Renal cortical epithelial cell (primary cell): Measurements from ENCODE around the gene REPIN1. TPM values are rescaled to one million over a fixed set of nuclear protein-coding genes. Genes with fewer than 3 reads are reported as not detected.

Experiments
- DNase-seq: peaks from one replicate; pipeline ENCODE4 v3.0.0-alpha.2; 2011; ENCODE audit warnings: low read depth
- total RNA-seq: library from RNA; depleted of rRNA; stranded (reverse); fragments of >200 nt; gene quantifications from 2 replicates; pipeline ENCODE4 v1.2.3, GENCODE V29; 2014

The REPIN1 gene
- total RNA-seq = 39.6 and 77.0 TPM in 2 replicates

GRCh38 chr7:150368096-150368883 is at the start of gene REPIN1:
REPIN1 (plus strand) TSS chr7:150368822; CDS start chr7:150369712, 890 bp downstream.
- peak; percentile 47 for DNase-seq

GRCh38 chr7:150321788-150322113 is 46.9 kb upstream of the REPIN1 start:
- no peak for DNase-seq

GRCh38 chr7:150322114-150322832 is 46.3 kb upstream of the REPIN1 start:
- DNase-seq = no peak

- DNase-seq = no peak
Measured at GRCh38 chr7:150322833-150323681, 45.6 kb upstream of the REPIN1 start, which contains the start of the genes ACTR3C and LRRC61. ACTR3C (minus strand) TSS chr7:150323545; CDS start chr7:150295296, 28,249 bp downstream. LRRC61 (plus strand) TSS chr7:150323355; CDS start chr7:150336862, 13,507 bp downstream.

GRCh38 chr7:150323682-150324372 is 44.8 kb upstream of the REPIN1 start:
- peak; percentile 70 for DNase-seq

- DNase-seq = no peak
Measured at GRCh38 chr7:150324373-150324961, 44.2 kb upstream of the REPIN1 start.

GRCh38 chr7:150325110-150325611 is 43.5 kb upstream of the REPIN1 start:
- peak; percentile 58 for DNase-seq

- DNase-seq = no peak
Measured at GRCh38 chr7:150325901-150326300, 42.7 kb upstream of the REPIN1 start.

GRCh38 chr7:150326657-150327268 is 41.9 kb upstream of the REPIN1 start:
- peak; percentile 64 for DNase-seq

- no peak for DNase-seq
Measured at GRCh38 chr7:150327308-150327707, 41.3 kb upstream of the REPIN1 start.

GRCh38 chr7:150329331-150330120 is 39.1 kb upstream of the REPIN1 start:
- no peak for DNase-seq

GRCh38 chr7:150330211-150330885 is 38.3 kb upstream of the REPIN1 start:
- DNase-seq = no peak

- DNase-seq = no peak
Measured at GRCh38 chr7:150332852-150333635, 35.6 kb upstream of the REPIN1 start.

- DNase-seq = no peak
Measured at GRCh38 chr7:150333659-150334058, 35.0 kb upstream of the REPIN1 start.

GRCh38 chr7:150334108-150334507 is 34.5 kb upstream of the REPIN1 start:
- no peak for DNase-seq

- no peak for DNase-seq
Measured at GRCh38 chr7:150335108-150335773, 33.4 kb upstream of the REPIN1 start.

GRCh38 chr7:150335774-150336112 is 32.9 kb upstream of the REPIN1 start:
- DNase-seq = no peak

- no peak for DNase-seq
Measured at GRCh38 chr7:150336746-150337145, 31.9 kb upstream of the REPIN1 start.
